K562 (cell line): ENCODE measurements around the gene FGFR4. TPM values are rescaled to one million over a fixed set of nuclear protein-coding genes. Genes with fewer than 3 reads are reported as not detected.

Experiments
- ARID1B ChIP-seq: fragments of 450-650 bp; IDR thresholded peaks from 2 replicates; pipeline ENCODE4 v1.6.1; 2016; ENCODE audit warnings: antibody characterized with exemption, mild to moderate bottlenecking, inconsistent platforms
- ERF ChIP-seq: fragments of 450-650 bp; formaldehyde crosslinking; IDR thresholded peaks from 2 replicates; pipeline ENCODE4 v1.4.0; 2020; ENCODE audit warnings: mild to moderate bottlenecking, mixed read lengths
- STAG1 ChIP-seq: sonication (generic); formaldehyde crosslinking; IDR thresholded peaks from 2 replicates; pipeline ENCODE4 v1.5.0; 2020; ENCODE audit warnings: missing genetic modification reagents, borderline replicate concordance
- ZFP30 ChIP-seq: fragments of 250-450 bp; sonication (Bioruptor Pico); IDR thresholded peaks from 2 replicates; pipeline ENCODE4 v1.8.0; 2022; ENCODE audit warnings: moderate library complexity, mild to moderate bottlenecking, inconsistent platforms, borderline replicate concordance
- ZNF316 ChIP-seq: fragments of 450-650 bp; IDR thresholded peaks from 2 replicates; pipeline ENCODE4 v1.6.1; 2016
- polyA plus RNA-seq, 8 experiments: library from polyadenylated mRNA; depleted of rRNA in 4 of 8; stranded (reverse) in 5 of 8; unstranded in 3 of 8; fragments of >200 nt; fragmentation: Nextera tagmentation in 2 of 8; fragmentation: Illumina TruSeq in 1 of 8; extraction: Ambion mirVana in 2 of 8; extraction: Trizol in 1 of 8; gene quantifications; 2 replicates each; pipeline versions ENCODE4 v1.2.1 to v1.2.3, GENCODE V29; 2011 to 2014; ENCODE audit warnings: inconsistent platforms in 1 of 8, missing spikeins in 1 of 8
- total RNA-seq, 7 experiments: library from RNA; depleted of rRNA in 6 of 7; stranded (reverse); fragments of >200 nt in 6 of 7; fragmentation: Illumina TruSeq in 2 of 7; extraction: Trizol in 2 of 7; gene quantifications; 2 replicates each; pipeline versions ENCODE4 v1.2.1 to v1.2.3, GENCODE V29; 2011 to 2021; ENCODE audit warnings: low replicate concordance in 1 of 7
- TF ChIP-seq, protein P1 (sequence below): fragments of 200-800 bp; sonication (Bioruptor generic); IDR thresholded peaks from 2 replicates; pipeline ENCODE4 v1.6.1; 2016; ENCODE audit warnings: missing genetic modification characterization, missing compliant biosample characterization

FGFR4 gene
- total and polyA plus RNA-seq, 9 of the 15 experiments (the other 6 are each of a cell fraction or from before 2014, with no cell fraction given): 0.76 to 35.4 (median 7.5) TPM

DNA sequence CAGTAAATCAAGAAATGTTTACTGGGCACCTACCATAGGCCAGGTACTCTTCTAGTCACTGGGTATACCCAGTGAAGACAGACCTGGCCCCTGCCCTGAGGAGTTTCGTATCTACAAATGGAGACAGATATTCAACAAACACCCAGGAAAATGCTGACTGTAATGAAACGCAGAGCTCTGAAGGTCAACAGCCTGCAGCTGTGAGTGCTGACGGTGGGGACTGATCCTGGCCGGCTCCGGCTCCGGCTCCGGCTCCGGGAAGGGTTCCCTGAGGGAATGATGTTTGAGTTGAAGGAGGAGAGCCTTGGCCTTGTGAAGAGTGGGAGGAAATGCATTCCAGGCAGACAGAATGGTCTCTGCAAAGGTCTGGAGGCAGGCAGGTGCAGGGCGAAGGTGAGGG, 23.1 kb downstream of the FGFR4 start (continued):
- TF ChIP-seq ERF (CRISPR knock-in tag) (no peak), ZFP30 (CRISPR knock-in tag) (no peak), ZNF316 (peak; percentile 85), ARID1B (no peak), STAG1 (CRISPR knock-in tag) (no peak)
- TF ChIP-seq, protein P1, sequence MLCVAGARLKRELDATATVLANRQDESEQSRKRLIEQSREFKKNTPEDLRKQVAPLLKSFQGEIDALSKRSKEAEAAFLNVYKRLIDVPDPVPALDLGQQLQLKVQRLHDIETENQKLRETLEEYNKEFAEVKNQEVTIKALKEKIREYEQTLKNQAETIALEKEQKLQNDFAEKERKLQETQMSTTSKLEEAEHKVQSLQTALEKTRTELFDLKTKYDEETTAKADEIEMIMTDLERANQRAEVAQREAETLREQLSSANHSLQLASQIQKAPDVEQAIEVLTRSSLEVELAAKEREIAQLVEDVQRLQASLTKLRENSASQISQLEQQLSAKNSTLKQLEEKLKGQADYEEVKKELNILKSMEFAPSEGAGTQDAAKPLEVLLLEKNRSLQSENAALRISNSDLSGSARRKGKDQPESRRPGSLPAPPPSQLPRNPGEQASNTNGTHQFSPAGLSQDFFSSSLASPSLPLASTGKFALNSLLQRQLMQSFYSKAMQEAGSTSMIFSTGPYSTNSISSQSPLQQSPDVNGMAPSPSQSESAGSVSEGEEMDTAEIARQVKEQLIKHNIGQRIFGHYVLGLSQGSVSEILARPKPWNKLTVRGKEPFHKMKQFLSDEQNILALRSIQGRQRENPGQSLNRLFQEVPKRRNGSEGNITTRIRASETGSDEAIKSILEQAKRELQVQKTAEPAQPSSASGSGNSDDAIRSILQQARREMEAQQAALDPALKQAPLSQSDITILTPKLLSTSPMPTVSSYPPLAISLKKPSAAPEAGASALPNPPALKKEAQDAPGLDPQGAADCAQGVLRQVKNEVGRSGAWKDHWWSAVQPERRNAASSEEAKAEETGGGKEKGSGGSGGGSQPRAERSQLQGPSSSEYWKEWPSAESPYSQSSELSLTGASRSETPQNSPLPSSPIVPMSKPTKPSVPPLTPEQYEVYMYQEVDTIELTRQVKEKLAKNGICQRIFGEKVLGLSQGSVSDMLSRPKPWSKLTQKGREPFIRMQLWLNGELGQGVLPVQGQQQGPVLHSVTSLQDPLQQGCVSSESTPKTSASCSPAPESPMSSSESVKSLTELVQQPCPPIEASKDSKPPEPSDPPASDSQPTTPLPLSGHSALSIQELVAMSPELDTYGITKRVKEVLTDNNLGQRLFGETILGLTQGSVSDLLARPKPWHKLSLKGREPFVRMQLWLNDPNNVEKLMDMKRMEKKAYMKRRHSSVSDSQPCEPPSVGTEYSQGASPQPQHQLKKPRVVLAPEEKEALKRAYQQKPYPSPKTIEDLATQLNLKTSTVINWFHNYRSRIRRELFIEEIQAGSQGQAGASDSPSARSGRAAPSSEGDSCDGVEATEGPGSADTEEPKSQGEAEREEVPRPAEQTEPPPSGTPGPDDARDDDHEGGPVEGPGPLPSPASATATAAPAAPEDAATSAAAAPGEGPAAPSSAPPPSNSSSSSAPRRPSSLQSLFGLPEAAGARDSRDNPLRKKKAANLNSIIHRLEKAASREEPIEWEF (CRISPR knock-in tag): no peak
